ENCODE measurements around the gene FMN1. TPM values are rescaled to one million over a fixed set of nuclear protein-coding genes. Genes with fewer than 3 reads are reported as not detected.

Gene FMN1
- total RNA-seq, 1 experiment from 2014 or later, result 25.8 TPM

DNA sequence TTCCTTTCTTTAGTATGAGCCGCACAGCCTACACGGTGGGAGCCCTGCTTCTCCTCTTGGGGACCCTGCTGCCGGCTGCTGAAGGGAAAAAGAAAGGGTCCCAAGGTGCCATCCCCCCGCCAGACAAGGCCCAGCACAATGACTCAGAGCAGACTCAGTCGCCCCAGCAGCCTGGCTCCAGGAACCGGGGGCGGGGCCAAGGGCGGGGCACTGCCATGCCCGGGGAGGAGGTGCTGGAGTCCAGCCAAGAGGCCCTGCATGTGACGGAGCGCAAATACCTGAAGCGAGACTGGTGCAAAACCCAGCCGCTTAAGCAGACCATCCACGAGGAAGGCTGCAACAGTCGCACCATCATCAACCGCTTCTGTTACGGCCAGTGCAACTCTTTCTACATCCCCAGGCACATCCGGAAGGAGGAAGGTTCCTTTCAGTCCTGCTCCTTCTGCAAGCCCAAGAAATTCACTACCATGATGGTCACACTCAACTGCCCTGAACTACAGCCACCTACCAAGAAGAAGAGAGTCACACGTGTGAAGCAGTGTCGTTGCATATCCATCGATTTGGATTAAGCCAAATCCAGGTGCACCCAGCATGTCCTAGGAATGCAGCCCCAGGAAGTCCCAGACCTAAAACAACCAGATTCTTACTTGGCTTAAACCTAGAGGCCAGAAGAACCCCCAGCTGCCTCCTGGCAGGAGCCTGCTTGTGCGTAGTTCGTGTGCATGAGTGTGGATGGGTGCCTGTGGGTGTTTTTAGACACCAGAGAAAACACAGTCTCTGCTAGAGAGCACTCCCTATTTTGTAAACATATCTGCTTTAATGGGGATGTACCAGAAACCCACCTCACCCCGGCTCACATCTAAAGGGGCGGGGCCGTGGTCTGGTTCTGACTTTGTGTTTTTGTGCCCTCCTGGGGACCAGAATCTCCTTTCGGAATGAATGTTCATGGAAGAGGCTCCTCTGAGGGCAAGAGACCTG, 463.5 kb downstream of the FMN1 start:
- Histone ChIP-seq H3K9me2 (ENCODE audit: insufficient read depth) (no peaks in the 10 kb centered on the region), H4K20me1 (ENCODE audit: insufficient read depth) (no peaks in the 10 kb centered on the region), H3K4me2 (no peak overlapping the region), H3K79me2 (ENCODE audit: low read depth) (no peaks in the 10 kb centered on the region), H2AFZ (no peak overlapping the region), H3K9me3 (ENCODE audit: insufficient read depth, low read depth) (no peaks in the 10 kb centered on the region), H3F3A (ENCODE audit: insufficient read depth, low read depth) (no peaks in the 10 kb centered on the region), H3K27me3 (ENCODE audit: insufficient read depth, low read depth) (no peaks in the 10 kb centered on the region), H3K4me1 (replicated peaks; ENCODE audit: insufficient read depth) (no peaks in the 10 kb centered on the region), H3K36me3 (ENCODE audit: low read depth) (no peaks in the 10 kb centered on the region), H3K27ac (no peak overlapping the region), H3K4me3 (no peak overlapping the region)
- ChIA-PET POLR2A (ENCODE audit: unreplicated experiment) (no interaction called here), CTCF (no interaction called here)
- intact Hi-C loops (cut with micrococcal nuclease; ENCODE audit: unreplicated experiment), result no loop called here
- BruUV-seq (replicated peaks), result no TSS peak
- no peak for TF ChIP-seq EZH2 (IDR thresholded peaks at IDR 0.05; ENCODE audit: low read depth)
- TF ChIP-seq, protein P1, sequence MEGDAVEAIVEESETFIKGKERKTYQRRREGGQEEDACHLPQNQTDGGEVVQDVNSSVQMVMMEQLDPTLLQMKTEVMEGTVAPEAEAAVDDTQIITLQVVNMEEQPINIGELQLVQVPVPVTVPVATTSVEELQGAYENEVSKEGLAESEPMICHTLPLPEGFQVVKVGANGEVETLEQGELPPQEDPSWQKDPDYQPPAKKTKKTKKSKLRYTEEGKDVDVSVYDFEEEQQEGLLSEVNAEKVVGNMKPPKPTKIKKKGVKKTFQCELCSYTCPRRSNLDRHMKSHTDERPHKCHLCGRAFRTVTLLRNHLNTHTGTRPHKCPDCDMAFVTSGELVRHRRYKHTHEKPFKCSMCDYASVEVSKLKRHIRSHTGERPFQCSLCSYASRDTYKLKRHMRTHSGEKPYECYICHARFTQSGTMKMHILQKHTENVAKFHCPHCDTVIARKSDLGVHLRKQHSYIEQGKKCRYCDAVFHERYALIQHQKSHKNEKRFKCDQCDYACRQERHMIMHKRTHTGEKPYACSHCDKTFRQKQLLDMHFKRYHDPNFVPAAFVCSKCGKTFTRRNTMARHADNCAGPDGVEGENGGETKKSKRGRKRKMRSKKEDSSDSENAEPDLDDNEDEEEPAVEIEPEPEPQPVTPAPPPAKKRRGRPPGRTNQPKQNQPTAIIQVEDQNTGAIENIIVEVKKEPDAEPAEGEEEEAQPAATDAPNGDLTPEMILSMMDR (conservative IDR thresholded peaks at IDR 0.05), result no peak
- peak in 1 of 2 experiments; percentile 90 for DNase-seq

DNA sequence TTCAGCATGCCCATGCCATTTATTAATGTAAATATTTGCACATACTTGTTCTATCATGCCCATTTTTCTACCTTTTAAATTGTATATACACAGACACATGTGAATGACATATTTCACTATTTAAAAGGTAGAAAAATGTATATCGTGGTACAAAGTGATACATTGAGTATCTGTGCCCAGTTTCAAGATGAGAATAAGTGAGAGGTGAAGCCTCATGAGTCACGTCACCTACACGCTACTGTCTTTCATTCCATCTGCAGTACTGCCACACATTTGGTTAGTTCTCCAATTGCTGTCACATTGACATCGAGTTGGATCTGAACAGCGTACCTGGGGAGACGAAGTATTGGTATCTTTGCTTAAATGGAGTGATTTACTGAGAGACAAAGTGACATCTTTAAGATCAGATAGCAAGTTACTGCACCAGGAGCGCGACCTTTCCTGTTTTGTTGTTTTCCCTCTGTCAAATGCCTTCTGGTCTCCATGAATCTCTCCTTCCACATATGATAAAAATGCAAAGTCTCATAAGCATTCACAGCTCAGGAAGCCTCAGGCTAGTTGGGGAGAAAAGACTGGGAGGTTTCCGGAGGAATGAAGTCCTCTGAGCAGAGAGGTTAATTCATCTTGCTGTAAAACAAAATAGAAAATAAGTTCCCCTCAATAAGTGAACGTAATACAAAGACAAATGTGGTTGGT, 464.7 kb downstream of the FMN1 start:
- Histone ChIP-seq H3K9me3 (ENCODE audit: insufficient read depth, low read depth) (no peaks in the 10 kb centered on the region), H2AFZ (no peak overlapping the region), H3F3A (ENCODE audit: insufficient read depth, low read depth) (no peaks in the 10 kb centered on the region), H3K4me2 (no peak overlapping the region), H3K4me1 (replicated peaks; ENCODE audit: insufficient read depth) (no peaks in the 10 kb centered on the region), H3K27ac (no peak overlapping the region), H3K9me2 (ENCODE audit: insufficient read depth) (no peaks in the 10 kb centered on the region), H3K36me3 (ENCODE audit: low read depth) (no peaks in the 10 kb centered on the region), H3K79me2 (ENCODE audit: low read depth) (no peaks in the 10 kb centered on the region), H4K20me1 (ENCODE audit: insufficient read depth) (no peaks in the 10 kb centered on the region), H3K4me3 (no peak overlapping the region), H3K27me3 (ENCODE audit: insufficient read depth, low read depth) (no peaks in the 10 kb centered on the region)
- CTCF ChIA-PET, result no interaction called here
- BruUV-seq (replicated peaks), result no TSS peak
- POLR2A ChIA-PET (ENCODE audit: unreplicated experiment), result no interaction called here
- intact Hi-C loops (cut with micrococcal nuclease; ENCODE audit: unreplicated experiment), result no loop called here
- no peak for DNase-seq
- TF ChIP-seq, protein P1 (conservative IDR thresholded peaks at IDR 0.05), result no peak
- TF ChIP-seq EZH2 (IDR thresholded peaks at IDR 0.05; ENCODE audit: low read depth), result no peak

DNA sequence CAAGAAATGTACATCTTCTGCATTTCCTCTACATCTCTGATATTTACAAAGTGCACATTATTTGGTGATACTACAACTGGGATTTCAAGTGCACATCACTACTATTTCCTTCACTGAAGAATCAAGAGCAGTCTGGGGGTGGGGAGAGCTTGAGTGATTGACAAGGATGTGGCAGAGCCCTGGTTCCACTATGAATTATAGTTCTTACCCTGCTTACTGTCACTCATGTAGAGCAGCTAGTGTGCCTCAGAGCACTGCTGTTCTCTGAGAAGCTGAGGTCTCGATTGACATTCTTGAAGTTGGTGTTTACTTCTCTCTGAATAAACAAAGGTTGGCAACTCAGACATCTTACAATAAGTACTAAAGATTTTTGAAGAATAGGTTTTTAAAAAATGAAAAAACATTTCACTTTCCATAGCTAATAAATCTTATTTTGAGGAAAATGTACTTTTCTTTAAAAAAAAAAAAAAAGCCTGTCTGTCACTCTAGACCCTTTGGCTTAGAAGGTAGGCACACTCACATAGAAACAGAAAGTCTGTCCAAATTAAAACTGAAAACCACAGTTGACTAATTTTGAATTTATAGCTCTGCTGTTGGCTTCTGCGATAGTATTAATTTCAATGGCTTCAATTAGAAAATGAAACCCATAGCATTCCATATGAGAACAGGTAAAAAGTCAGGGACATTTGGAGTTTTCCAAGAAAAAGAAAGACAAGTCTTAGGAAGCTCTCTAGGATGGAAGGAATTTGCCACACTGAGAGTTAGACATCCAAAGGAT, 471.2 kb downstream of the FMN1 start:
- Histone ChIP-seq H3K9me2 (ENCODE audit: insufficient read depth) (no peaks in the 10 kb centered on the region), H3K4me2 (no peak overlapping the region), H3K27ac (no peak overlapping the region), H3K4me3 (no peak overlapping the region), H3K79me2 (ENCODE audit: low read depth) (no peaks in the 10 kb centered on the region), H4K20me1 (ENCODE audit: insufficient read depth) (no peaks in the 10 kb centered on the region), H3K27me3 (ENCODE audit: insufficient read depth, low read depth) (no peaks in the 10 kb centered on the region), H2AFZ (no peak overlapping the region), H3K36me3 (ENCODE audit: low read depth) (no peaks in the 10 kb centered on the region), H3K4me1 (replicated peaks; ENCODE audit: insufficient read depth) (no peaks in the 10 kb centered on the region), H3K9me3 (ENCODE audit: insufficient read depth, low read depth) (no peaks in the 10 kb centered on the region), H3F3A (ENCODE audit: insufficient read depth, low read depth) (no peaks in the 10 kb centered on the region)
- BruUV-seq (replicated peaks), result no TSS peak
- DNase-seq, result no peak
- intact Hi-C loops (cut with micrococcal nuclease; ENCODE audit: unreplicated experiment), result no loop called here
- CTCF ChIA-PET, result interaction anchor here (0.6 kb wide), 1 partner anchor 12 kb away, joined by 3 read pairs; no protein-coding TSS in a partner anchor
- POLR2A ChIA-PET (ENCODE audit: unreplicated experiment), result interaction anchor here (0.7 kb wide), 1 partner anchor 8 kb away, joined by 4 read pairs; no protein-coding TSS in a partner anchor
- TF ChIP-seq, protein P1 (conservative IDR thresholded peaks at IDR 0.05), result no peak
- no peak for TF ChIP-seq EZH2 (IDR thresholded peaks at IDR 0.05; ENCODE audit: low read depth)
